Endothelial cell of umbilical vein (primary cell): ENCODE data around the gene XRCC4.

ENCODE experiments used
- EZH2 ChIP-seq: IDR thresholded peaks from 2 replicates; pipeline ENCODE4 v1.6.1; 2012; ENCODE audit warnings: borderline replicate concordance, low read depth, mild to moderate bottlenecking, moderate library complexity, low read length, inconsistent platforms; ENCODE audit not compliant: severe bottlenecking
- POLR2A ChIP-seq: IDR thresholded peaks from 2 replicates; pipeline ENCODE4 v1.6.1; 2012; ENCODE audit warnings: low read depth, mild to moderate bottlenecking, control low read depth, low read length
- POLR2AphosphoS5 ChIP-seq: IDR thresholded peaks from 2 replicates; pipeline ENCODE4 v1.6.1; 2012; ENCODE audit warnings: low read depth, mild to moderate bottlenecking, control low read depth, low read length, moderate library complexity; ENCODE audit not compliant: insufficient read depth
- TF ChIP-seq, protein P1 (sequence below), 2 donors: IDR thresholded peaks; 1 replicate in 1 of 2; 2 replicates in 1 of 2; pipeline ENCODE4 v1.5.1; 2011; ENCODE audit warnings: low read length in 2 of 2, mild to moderate bottlenecking in 2 of 2, moderate library complexity in 2 of 2, control low read depth in 1 of 2, inconsistent platforms in 1 of 2, low read depth in 1 of 2; ENCODE audit not compliant: insufficient read depth in 1 of 2; ENCODE audit errors: extremely low read depth in 1 of 2

DNA sequence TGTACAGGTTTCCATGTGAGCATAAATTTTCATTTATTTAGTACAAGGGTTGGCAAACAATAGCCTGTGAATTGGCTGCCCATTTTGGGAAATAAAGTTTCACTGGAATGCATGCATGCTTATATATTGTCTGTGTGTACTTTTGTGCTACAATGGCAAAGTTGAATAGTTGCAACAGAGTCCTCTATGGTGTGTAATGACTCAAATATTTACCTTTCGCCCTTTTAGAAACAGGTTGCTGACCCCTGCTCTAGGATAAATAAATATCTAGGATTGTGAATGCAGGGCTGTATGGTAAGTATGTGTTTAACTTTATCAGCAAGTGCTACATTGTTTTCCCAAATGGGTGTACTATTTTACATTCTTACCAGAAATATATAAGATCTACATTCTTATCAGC, 47.2 kb downstream of the XRCC4 start:
- TF ChIP-seq POLR2AphosphoS5, result no peak
- TF ChIP-seq, protein P1, sequence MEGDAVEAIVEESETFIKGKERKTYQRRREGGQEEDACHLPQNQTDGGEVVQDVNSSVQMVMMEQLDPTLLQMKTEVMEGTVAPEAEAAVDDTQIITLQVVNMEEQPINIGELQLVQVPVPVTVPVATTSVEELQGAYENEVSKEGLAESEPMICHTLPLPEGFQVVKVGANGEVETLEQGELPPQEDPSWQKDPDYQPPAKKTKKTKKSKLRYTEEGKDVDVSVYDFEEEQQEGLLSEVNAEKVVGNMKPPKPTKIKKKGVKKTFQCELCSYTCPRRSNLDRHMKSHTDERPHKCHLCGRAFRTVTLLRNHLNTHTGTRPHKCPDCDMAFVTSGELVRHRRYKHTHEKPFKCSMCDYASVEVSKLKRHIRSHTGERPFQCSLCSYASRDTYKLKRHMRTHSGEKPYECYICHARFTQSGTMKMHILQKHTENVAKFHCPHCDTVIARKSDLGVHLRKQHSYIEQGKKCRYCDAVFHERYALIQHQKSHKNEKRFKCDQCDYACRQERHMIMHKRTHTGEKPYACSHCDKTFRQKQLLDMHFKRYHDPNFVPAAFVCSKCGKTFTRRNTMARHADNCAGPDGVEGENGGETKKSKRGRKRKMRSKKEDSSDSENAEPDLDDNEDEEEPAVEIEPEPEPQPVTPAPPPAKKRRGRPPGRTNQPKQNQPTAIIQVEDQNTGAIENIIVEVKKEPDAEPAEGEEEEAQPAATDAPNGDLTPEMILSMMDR (IDR thresholded peaks at IDR 0.05; ENCODE audit: extremely low read depth in 1 of 2, insufficient read depth in 1 of 2, low read depth in 1 of 2, low read length in 2 of 2), result no peak
- TF ChIP-seq EZH2, result no peak
- TF ChIP-seq POLR2A, result no peak
